Neural progenitor cell (in vitro differentiated cells): ENCODE measurements around the gene FLACC1. TPM values are rescaled to one million over a fixed set of nuclear protein-coding genes. Genes with fewer than 3 reads are reported as not detected.

Source experiments
- DNase-seq: peaks from one replicate; pipeline ENCODE4 v3.0.0-alpha.2; 2016; ENCODE audit warnings: low spot score
- H2AFZ ChIP-seq: fragments of 200-600 bp; sonication (generic); replicated peaks from 2 replicates; pipeline ENCODE4 v1.6.1; 2016; ENCODE audit warnings: antibody characterized with exemption
- H3F3A ChIP-seq: fragments of 200-600 bp; sonication (generic); 2 replicates; pipeline ENCODE4 v1.6.1; 2016; ENCODE audit warnings: antibody characterized with exemption, low read depth
- H3K27ac ChIP-seq: fragments of 200-600 bp; sonication (generic); 2 replicates; pipeline ENCODE4 v1.5.1; 2016; ENCODE audit warnings: mild to moderate bottlenecking
- H3K27me3 ChIP-seq: fragments of 200-600 bp; sonication (generic); 2 replicates; pipeline ENCODE4 v1.6.1; 2016; ENCODE audit warnings: mild to moderate bottlenecking, moderate library complexity
- H3K36me3 ChIP-seq: fragments of 200-600 bp; sonication (generic); 2 replicates; pipeline ENCODE4 v1.5.1; 2016
- H3K4me1 ChIP-seq: fragments of 200-600 bp; sonication (generic); 2 replicates; pipeline ENCODE4 v1.6.1; 2016; ENCODE audit warnings: mixed run types
- H3K4me2 ChIP-seq: fragments of 200-600 bp; sonication (generic); 2 replicates; pipeline ENCODE4 v1.6.1; 2016
- H3K4me3 ChIP-seq: fragments of 200-600 bp; sonication (generic); 2 replicates; pipeline ENCODE4 v1.5.1; 2016
- H3K79me2 ChIP-seq: fragments of 200-600 bp; sonication (generic); 2 replicates; pipeline ENCODE4 v1.6.1; 2016; ENCODE audit warnings: low read depth
- H3K9ac ChIP-seq: fragments of 200-600 bp; sonication (generic); 2 replicates; pipeline ENCODE4 v1.6.1; 2016
- H3K9me3 ChIP-seq: fragments of 200-600 bp; sonication (generic); 2 replicates; pipeline ENCODE4 v1.5.1; 2016; ENCODE audit warnings: low read depth
- H4K20me1 ChIP-seq: fragments of 200-600 bp; sonication (generic); 2 replicates; pipeline ENCODE4 v1.6.1; 2016; ENCODE audit warnings: low read depth
- H3K27ac Mint-ChIP-seq: 3 replicates; pipeline ENCODE4 v1.8.0; 2021; ENCODE audit warnings: mixed read lengths
- H3K27me3 Mint-ChIP-seq: 2 replicates; pipeline ENCODE4 v1.8.0; 2022; ENCODE audit warnings: low read depth, mild to moderate bottlenecking, inconsistent platforms, moderate library complexity, mixed read lengths; ENCODE audit not compliant: insufficient read depth
- H3K36me3 Mint-ChIP-seq: 3 replicates; pipeline ENCODE4 v1.8.0; 2021; ENCODE audit warnings: mixed read lengths
- H3K4me1 Mint-ChIP-seq: 3 replicates; pipeline ENCODE4 v1.8.0; 2021; ENCODE audit warnings: mixed read lengths
- H3K4me3 Mint-ChIP-seq: 3 replicates; pipeline ENCODE4 v1.8.0; 2021; ENCODE audit warnings: mild to moderate bottlenecking, moderate library complexity, mixed read lengths
- H3K9me3 Mint-ChIP-seq: 3 replicates; pipeline ENCODE4 v1.8.0; 2020; ENCODE audit warnings: mixed read lengths
- EZH2 ChIP-seq: fragments of 200-600 bp; sonication (generic); IDR thresholded peaks from 2 replicates; pipeline ENCODE4 v1.6.1; 2017; ENCODE audit warnings: antibody characterized with exemption, mild to moderate bottlenecking, moderate library complexity
- EZH2phosphoT487 ChIP-seq: fragments of 200-600 bp; sonication (generic); IDR thresholded peaks from 2 replicates; pipeline ENCODE4 v1.6.1; 2017; ENCODE audit warnings: antibody characterized with exemption
- total RNA-seq: library from RNA; depleted of rRNA; stranded (reverse); fragments of >200 nt; gene quantifications from 2 replicates; pipeline ENCODE4 v1.2.3, GENCODE V29; 2015; ENCODE audit warnings: low replicate concordance
- TF ChIP-seq, protein P1 (sequence below): fragments of 200-600 bp; sonication (generic); IDR thresholded peaks from 2 replicates; pipeline ENCODE4 v1.5.1; 2017; ENCODE audit warnings: antibody characterized with exemption, mild to moderate bottlenecking

Gene FLACC1
- total RNA-seq, 1 donor from 2014 or later, result not detected

DNA sequence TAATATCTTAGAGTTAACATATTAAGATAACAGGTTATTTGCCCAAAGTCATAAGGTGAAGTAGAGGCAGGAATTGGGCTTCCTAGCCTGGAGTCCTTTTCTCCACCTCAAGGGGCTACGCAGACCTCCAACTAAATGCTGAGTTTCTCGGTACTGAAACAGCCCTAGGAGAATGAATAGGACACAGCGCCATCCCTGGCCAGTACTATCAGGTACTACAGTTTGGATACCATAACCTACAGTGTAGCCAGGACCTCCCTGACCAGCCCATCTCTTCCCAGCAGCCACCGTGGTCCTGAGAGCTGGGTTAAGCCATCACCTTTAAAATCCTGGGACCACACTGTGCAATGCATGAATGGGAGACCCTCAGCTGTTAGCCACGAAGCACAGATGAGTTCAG is 81.2 kb downstream of the FLACC1 start:
- no peak overlapping the region for H3K27ac ChIP-seq
- no peaks in the 10 kb centered on the region for H3K4me1 ChIP-seq
- Mint-ChIP-seq H3K4me3 (no peak overlapping the region), H3K27ac (no peak overlapping the region), H3K27me3 (no peaks in the 10 kb centered on the region), H3K9me3 (no peaks in the 10 kb centered on the region), H3K36me3 (no peaks in the 10 kb centered on the region), H3K4me1 (no peaks in the 10 kb centered on the region)
- no peaks in the 10 kb centered on the region for H3F3A ChIP-seq
- H3K9ac ChIP-seq, result no peak overlapping the region
- no peak overlapping the region for H3K4me3 ChIP-seq
- H3K4me2 ChIP-seq, result no peak overlapping the region
- H3K36me3 ChIP-seq, result no peaks in the 10 kb centered on the region
- no peaks in the 10 kb centered on the region for H3K79me2 ChIP-seq
- no peak for TF ChIP-seq EZH2phosphoT487
- TF ChIP-seq, protein P1, sequence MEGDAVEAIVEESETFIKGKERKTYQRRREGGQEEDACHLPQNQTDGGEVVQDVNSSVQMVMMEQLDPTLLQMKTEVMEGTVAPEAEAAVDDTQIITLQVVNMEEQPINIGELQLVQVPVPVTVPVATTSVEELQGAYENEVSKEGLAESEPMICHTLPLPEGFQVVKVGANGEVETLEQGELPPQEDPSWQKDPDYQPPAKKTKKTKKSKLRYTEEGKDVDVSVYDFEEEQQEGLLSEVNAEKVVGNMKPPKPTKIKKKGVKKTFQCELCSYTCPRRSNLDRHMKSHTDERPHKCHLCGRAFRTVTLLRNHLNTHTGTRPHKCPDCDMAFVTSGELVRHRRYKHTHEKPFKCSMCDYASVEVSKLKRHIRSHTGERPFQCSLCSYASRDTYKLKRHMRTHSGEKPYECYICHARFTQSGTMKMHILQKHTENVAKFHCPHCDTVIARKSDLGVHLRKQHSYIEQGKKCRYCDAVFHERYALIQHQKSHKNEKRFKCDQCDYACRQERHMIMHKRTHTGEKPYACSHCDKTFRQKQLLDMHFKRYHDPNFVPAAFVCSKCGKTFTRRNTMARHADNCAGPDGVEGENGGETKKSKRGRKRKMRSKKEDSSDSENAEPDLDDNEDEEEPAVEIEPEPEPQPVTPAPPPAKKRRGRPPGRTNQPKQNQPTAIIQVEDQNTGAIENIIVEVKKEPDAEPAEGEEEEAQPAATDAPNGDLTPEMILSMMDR, result peak; percentile 45
- H4K20me1 ChIP-seq, result no peaks in the 10 kb centered on the region
- no peaks in the 10 kb centered on the region for H3K27me3 ChIP-seq
- H2AFZ ChIP-seq, result peak overlapping the region; percentile 42
- DNase-seq, result peak; percentile 52
- no peaks in the 10 kb centered on the region for H3K9me3 ChIP-seq

DNA sequence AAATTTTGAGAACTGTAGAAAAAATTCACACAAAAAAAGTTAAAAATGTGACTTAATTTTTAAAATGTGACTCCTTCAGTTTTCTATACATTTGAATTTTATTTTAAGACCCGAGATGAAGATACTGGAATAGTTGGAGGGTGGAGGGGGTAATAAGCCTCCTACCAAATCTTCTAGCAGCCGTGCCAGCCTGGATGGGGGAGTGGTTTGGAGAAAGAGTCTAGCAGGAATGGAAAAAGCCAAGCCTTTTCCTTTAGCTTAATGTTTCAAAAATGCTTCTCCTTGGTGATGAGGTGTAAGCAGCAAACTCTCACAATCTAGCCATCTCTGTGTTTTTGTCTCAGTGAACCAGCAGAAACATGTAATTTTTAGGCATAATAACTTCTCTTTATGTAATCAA is 82.1 kb downstream of the FLACC1 start:
- Histone ChIP-seq H3K4me2 (no peak overlapping the region), H3K9me3 (no peaks in the 10 kb centered on the region), H3K9ac (no peak overlapping the region), H3K4me1 (no peaks in the 10 kb centered on the region), H3K79me2 (no peaks in the 10 kb centered on the region), H4K20me1 (no peaks in the 10 kb centered on the region), H3K27me3 (no peaks in the 10 kb centered on the region), H3F3A (no peaks in the 10 kb centered on the region), H3K36me3 (no peaks in the 10 kb centered on the region), H3K4me3 (no peak overlapping the region), H3K27ac (no peak overlapping the region), H2AFZ (no peak overlapping the region)
- H3K27ac Mint-ChIP-seq, result no peak overlapping the region
- DNase-seq, result no peak
- H3K36me3 Mint-ChIP-seq, result no peaks in the 10 kb centered on the region
- no peak for TF ChIP-seq EZH2phosphoT487
- TF ChIP-seq EZH2, result no peak
- TF ChIP-seq, protein P1, result no peak
- H3K27me3 Mint-ChIP-seq, result no peaks in the 10 kb centered on the region
- H3K4me3 Mint-ChIP-seq, result no peak overlapping the region
- no peaks in the 10 kb centered on the region for H3K9me3 Mint-ChIP-seq
- H3K4me1 Mint-ChIP-seq, result no peaks in the 10 kb centered on the region

DNA sequence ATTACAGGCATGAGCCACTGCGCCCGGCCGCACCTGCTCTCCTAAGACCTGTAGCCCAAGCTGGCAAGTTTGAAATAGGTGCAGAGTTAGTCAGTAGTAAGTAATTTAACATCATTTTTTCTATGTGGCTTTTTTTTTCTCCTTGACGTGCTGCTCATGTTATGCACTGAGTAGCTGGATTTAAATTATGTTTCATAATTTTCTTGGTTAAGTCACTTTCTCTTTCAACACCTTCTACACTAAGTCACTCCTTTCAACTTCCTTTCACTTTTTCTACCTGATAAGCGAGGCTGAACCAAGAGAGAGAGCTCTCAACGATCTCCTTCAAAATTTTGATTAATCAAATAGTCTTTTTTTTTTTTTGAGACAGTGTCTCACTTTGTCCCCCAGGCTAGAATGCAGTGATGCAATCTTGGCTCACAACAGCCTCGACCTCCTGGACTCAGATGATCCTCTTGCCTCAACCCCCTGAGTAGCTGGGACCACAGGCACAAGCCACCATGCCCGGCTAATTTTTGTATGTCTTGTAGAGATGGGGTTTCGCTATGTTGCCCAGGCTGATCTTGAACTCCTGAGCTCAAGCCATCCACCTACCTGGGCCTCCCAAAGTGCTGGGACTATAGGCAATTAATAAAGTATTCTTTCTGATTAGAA is 83.7 kb downstream of the FLACC1 start:
- DNase-seq, result no peak
- no peak overlapping the region for H3K27ac Mint-ChIP-seq
- no peaks in the 10 kb centered on the region for H3K4me1 ChIP-seq
- no peak overlapping the region for H3K4me3 ChIP-seq
- no peak overlapping the region for H2AFZ ChIP-seq
- no peak overlapping the region for H3K4me3 Mint-ChIP-seq
- TF ChIP-seq, protein P1, result no peak
- TF ChIP-seq EZH2, result no peak
- no peak for TF ChIP-seq EZH2phosphoT487
- no peaks in the 10 kb centered on the region for H3F3A ChIP-seq
- no peaks in the 10 kb centered on the region for H3K36me3 Mint-ChIP-seq
- H3K36me3 ChIP-seq, result no peaks in the 10 kb centered on the region
- H3K79me2 ChIP-seq, result no peaks in the 10 kb centered on the region
- no peaks in the 10 kb centered on the region for H3K4me1 Mint-ChIP-seq
- no peak overlapping the region for H3K27ac ChIP-seq
- H3K4me2 ChIP-seq, result no peak overlapping the region
- H3K9me3 ChIP-seq, result no peaks in the 10 kb centered on the region
- no peaks in the 10 kb centered on the region for H3K27me3 ChIP-seq
- H4K20me1 ChIP-seq, result no peaks in the 10 kb centered on the region
- H3K9ac ChIP-seq, result no peak overlapping the region
- no peaks in the 10 kb centered on the region for H3K9me3 Mint-ChIP-seq
- H3K27me3 Mint-ChIP-seq, result no peaks in the 10 kb centered on the region
